WERI-Rb-1 (cell line): ENCODE measurements around the gene GSTK1.

Source experiments
- DNase-seq: peaks from one replicate; pipeline ENCODE4 v3.0.0-alpha.2; 2020
- H3K27ac ChIP-seq: fragments of 250-450 bp; sonication (Bioruptor Pico); 2 replicates; pipeline ENCODE4 v1.5.1; 2020; ENCODE audit warnings: mild to moderate bottlenecking, moderate library complexity
- H3K27me3 ChIP-seq: fragments of 250-450 bp; sonication (Bioruptor Pico); 2 replicates; pipeline ENCODE4 v1.5.1; 2021; ENCODE audit warnings: mild to moderate bottlenecking, low read depth, moderate library complexity; ENCODE audit not compliant: insufficient read depth, severe bottlenecking
- H3K36me3 ChIP-seq: fragments of 250-450 bp; sonication (Bioruptor Pico); 2 replicates; pipeline ENCODE4 v1.5.1; 2020; ENCODE audit warnings: mild to moderate bottlenecking, moderate library complexity
- H3K4me3 ChIP-seq: 2 replicates; pipeline ENCODE4 v1.5.1; 2011; ENCODE audit warnings: low read depth, mild to moderate bottlenecking, control low read depth, low read length
- H3K9me3 ChIP-seq: fragments of 250-450 bp; sonication (Bioruptor Pico); 2 replicates; pipeline ENCODE4 v1.5.1; 2021; ENCODE audit warnings: mild to moderate bottlenecking, moderate library complexity; ENCODE audit not compliant: severe bottlenecking
- TF ChIP-seq, protein P1 (sequence below): IDR thresholded peaks from 2 replicates; pipeline ENCODE4 v1.5.1; 2011; ENCODE audit warnings: low read depth, mild to moderate bottlenecking, control low read depth, inconsistent platforms, low read length

Gene GSTK1

DNA sequence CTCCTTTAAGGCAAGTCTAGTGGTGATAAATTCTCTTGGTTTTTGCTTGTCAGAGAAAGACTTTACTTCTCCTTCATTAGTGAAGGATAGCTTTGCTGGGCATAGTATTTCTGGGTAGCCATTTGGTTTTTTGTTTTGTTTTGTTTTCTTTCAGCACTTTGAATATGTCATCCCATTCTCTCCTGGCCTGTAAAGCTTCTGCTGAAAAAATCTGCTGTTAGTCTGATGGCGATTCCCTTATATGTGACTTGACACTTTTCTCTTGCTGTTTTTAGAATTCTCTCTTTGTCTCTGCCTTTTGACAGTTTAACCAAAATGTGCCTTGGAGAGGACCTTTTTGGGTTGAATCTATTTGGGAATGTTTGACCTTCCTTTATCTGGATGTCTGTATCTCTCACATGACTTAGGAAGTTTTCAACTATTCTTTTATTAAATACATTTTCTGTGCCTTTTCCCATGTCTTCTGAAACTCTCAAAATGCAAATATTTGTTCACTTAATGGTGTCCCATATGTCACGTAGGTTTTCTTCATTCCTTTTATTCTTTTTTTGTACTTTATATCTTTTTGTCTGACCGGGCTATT lies 26.7 kb upstream of the GSTK1 start:
- H3K4me3 ChIP-seq = no peak overlapping the region
- TF ChIP-seq, protein P1, sequence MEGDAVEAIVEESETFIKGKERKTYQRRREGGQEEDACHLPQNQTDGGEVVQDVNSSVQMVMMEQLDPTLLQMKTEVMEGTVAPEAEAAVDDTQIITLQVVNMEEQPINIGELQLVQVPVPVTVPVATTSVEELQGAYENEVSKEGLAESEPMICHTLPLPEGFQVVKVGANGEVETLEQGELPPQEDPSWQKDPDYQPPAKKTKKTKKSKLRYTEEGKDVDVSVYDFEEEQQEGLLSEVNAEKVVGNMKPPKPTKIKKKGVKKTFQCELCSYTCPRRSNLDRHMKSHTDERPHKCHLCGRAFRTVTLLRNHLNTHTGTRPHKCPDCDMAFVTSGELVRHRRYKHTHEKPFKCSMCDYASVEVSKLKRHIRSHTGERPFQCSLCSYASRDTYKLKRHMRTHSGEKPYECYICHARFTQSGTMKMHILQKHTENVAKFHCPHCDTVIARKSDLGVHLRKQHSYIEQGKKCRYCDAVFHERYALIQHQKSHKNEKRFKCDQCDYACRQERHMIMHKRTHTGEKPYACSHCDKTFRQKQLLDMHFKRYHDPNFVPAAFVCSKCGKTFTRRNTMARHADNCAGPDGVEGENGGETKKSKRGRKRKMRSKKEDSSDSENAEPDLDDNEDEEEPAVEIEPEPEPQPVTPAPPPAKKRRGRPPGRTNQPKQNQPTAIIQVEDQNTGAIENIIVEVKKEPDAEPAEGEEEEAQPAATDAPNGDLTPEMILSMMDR = no peak
- no peak overlapping the region for H3K27ac ChIP-seq
- peaks cover 15% of the 10 kb centered on the region for H3K9me3 ChIP-seq
- no peaks in the 10 kb centered on the region for H3K27me3 ChIP-seq
- no peak for DNase-seq
- no peaks in the 10 kb centered on the region for H3K36me3 ChIP-seq

DNA sequence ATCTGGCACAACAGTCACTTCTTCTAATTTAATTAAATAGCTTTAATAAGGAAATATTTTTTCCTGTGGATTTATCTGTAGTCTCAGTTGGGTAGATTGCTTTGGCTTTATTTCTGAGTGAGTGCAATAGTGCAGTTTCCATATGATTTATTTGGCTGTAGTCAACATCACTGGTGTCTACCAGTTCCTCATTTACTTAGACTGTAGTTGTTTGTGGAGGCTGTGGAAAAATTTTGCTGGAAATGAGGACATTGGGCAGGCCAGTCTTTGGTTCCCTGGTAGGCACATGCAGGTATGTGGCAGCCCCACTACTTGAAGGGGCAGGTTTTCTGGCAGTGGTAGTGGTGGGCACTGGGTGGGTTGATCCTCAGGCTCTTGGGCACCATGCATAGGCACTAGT lies 25.9 kb upstream of the GSTK1 start:
- Histone ChIP-seq H3K27ac (no peak overlapping the region), H3K9me3 (peaks cover 15% of the 10 kb centered on the region), H3K4me3 (no peak overlapping the region), H3K36me3 (no peaks in the 10 kb centered on the region), H3K27me3 (no peaks in the 10 kb centered on the region)
- no peak for DNase-seq
- TF ChIP-seq, protein P1 = no peak

DNA sequence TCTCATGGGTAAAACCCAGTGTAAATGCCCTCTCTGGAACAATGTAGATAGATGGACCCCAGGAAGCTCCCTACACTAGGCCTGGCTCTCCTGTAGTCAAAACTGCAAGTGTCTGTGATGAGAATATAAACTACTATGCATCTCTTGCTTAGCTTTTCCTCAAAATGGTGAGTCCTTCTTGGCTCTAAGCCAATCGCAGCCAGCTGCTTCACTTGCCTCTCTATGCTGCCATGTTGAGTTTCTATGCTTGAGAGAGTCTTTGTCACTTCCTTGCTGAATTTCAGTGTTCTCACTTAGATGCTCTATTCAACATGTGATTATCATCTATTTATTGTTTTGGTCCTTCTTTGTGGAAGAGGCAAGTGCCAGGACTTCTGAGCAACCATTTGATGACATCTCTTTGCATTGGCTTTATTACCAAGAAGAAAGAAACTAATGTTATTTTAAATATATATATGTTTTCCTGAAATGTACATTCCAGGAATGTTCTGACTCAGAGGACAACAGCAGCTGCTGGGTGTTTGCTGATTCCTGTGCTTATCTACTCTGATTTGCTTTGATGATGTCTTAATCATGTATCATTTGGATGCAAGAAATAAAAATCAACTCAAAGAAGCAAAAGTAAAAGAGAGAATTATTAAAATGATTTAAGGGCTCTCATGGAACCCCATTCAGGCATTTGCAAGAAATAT lies 24.8 kb upstream of the GSTK1 start:
- Histone ChIP-seq H3K36me3 (no peaks in the 10 kb centered on the region), H3K27ac (no peak overlapping the region), H3K27me3 (no peaks in the 10 kb centered on the region), H3K9me3 (peaks cover 15% of the 10 kb centered on the region), H3K4me3 (no peak overlapping the region)
- DNase-seq = no peak
- TF ChIP-seq, protein P1 = no peak

DNA sequence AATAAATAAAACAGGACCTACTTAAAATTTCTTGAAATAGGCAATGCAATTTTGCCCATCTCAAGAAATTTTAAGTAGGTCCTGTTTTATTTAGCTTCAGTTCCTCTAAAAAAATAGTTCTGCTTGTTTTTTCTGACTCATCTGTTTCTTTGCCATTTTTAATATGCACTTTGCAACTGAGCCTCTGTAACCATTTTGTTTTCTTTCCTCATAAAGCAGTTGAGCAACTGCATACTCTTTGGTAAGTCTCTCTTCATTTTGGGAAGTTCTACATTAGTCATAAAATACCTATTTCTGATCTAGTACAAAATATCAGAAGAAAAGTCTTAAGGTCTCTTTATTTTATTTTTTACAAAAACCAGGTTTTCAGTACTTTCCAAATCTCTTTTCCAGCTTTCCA lies 23.4 kb upstream of the GSTK1 start:
- H3K27ac ChIP-seq = no peak overlapping the region
- DNase-seq = no peak
- TF ChIP-seq, protein P1 = no peak
- no peak overlapping the region for H3K4me3 ChIP-seq
- no peaks in the 10 kb centered on the region for H3K36me3 ChIP-seq
- peaks cover 15% of the 10 kb centered on the region for H3K9me3 ChIP-seq
- H3K27me3 ChIP-seq = no peaks in the 10 kb centered on the region

DNA sequence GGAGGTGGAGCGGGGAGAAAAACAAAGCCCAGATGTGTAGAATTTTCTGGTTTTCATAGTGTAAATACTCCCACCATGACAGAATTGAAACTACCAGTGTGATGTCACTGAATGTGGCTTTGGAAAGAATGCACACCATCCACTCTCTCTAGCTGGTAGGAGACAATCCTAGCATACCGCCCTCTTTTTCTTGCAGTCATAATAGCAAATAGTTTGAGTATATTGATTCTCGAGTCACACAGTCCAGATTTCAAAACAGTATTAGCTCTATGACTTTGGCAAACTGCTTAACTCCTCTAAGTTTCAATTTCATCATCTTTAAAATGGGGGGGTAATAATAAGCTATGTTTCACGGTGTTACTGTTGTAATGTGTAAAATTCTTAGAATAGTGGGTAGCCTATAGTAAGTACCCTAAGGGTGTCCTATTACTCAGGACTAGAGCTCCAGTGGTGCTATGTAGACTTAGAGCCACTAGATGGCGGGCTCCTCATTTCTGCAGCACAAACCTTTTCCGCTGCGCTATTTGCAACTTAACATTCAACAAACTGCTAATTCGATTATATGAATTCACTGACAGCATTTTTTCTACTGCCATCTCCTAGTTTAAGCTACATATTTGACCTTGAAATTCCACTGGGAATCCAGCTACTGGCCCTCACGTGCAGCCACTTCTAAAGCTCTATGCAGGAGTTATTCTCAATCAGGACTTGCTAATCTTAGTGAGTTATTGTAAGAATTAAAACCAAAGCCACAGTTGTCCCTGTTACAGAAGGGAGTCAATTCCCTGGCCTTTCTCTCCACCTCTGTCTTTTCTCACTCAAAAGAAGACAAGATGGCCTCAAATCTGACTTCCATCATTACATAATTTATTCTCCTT lies 22.7 kb upstream of the GSTK1 start:
- Histone ChIP-seq H3K9me3 (peaks cover 15% of the 10 kb centered on the region), H3K4me3 (no peak overlapping the region; the same call in 1 of the 2 replicates), H3K36me3 (no peaks in the 10 kb centered on the region), H3K27me3 (no peaks in the 10 kb centered on the region), H3K27ac (no peak overlapping the region)
- DNase-seq = peak; percentile 55
- TF ChIP-seq, protein P1 = peak; percentile 77
